Activated T-helper 9 cell treated with anti-CD3 and anti-CD28 coated beads, Interleukin-2, amount 50 U/mL, for 16 hours (primary cell): ENCODE measurements around the gene COL9A1.

Experiments
- DNase-seq: peaks from one replicate; pipeline ENCODE4 v3.0.0-alpha.2; 2020; ENCODE audit warnings: low read depth

Gene COL9A1

DNA sequence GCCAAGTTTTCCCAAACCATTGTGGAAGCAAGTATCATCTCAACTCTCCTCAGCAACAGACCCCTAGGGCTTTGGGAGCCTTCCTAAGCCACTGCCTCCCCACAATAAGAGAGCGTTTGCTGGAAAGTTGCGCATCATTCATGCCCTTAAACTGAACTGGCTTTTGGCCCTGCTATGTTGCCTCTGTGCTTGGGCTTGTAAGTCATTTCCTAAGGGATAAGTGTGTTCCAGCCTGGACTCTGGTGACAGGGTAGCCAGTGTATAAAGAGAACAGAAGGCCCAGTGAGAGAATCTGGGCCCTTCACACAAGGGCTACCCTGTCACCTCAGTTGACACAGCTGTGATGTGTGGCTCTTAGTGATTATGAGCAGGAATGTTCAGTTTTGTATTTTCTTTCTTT lies 77.8 kb downstream of the COL9A1 start:
- DNase-seq = no peak

DNA sequence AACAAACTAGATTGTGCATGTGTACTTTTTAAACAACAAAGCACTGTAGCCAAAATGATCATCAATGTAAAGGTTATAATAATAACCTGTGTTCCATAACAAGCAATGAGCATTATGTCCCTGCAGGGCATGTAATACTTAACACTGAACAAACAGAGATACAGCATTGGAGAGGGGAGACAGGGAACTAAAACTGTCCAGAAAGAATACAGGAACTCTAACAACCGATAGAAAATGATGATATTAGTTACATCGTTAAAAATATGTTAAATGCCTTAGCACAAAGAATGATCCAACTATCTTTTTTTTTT lies 80.5 kb downstream of the COL9A1 start:
- no peak for DNase-seq

DNA sequence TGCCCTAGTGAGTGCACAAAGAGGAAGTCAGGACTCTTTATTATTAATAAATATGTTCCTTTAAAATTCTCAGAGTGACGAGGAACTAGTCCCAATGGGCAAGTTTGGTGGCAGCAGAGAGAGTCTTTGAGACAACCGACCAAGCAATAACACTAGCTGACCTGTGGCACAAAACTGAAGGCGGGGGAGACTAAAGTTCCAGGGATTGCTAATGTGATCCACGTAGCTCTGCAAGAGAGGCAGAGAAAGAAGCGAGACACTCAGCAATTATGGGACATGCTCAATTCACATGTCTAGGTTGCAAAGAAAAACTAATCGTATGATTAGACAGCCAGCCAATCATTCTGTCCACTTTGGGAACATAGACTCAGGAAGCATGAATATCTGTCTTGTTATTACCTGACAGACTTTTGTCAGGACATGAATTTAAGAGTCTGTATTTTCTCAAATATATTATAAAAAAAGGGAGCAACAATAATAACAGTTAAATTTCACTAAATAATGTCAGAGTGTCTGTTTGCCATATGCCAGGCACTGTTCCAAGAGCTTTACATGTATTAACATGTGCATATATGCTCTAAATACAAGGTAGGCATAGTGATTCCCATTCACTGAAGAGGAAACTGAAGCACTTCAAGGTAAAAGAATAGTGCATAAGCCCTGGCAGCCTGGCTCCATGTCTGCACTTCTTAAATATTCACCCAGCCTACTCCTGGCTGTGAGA lies 81.0 kb downstream of the COL9A1 start:
- no peak for DNase-seq

DNA sequence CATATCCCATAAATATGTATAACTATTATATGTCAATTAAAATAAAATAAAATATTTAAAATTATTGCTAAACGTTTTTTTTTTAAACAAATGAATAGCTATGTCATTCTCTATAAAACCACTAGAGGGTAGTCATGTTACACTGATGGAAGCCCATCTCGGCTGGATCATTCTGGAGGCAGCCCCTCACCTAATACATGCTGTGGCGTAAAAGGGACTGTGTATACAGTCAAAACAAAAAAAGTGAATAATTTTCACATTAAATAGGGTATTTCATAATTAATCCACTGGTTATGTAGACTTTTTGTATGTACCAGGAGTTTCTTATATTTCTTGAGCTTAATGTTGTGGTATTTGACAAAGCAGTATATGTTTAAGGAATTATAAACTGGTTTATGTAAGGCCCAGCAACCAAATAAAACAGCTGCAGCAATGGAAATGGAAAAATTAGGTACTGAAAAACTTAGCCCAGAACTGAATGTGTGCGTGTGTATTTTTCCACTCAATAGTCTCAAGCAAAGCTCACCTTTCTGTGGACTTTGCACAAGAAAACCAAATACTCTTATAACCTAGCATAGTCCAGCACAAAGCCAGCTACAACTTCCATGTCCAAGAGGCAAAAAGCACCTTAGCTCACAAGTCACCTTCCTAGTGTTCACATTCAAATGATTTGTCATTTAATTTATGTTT lies 81.7 kb downstream of the COL9A1 start:
- no peak for DNase-seq

DNA sequence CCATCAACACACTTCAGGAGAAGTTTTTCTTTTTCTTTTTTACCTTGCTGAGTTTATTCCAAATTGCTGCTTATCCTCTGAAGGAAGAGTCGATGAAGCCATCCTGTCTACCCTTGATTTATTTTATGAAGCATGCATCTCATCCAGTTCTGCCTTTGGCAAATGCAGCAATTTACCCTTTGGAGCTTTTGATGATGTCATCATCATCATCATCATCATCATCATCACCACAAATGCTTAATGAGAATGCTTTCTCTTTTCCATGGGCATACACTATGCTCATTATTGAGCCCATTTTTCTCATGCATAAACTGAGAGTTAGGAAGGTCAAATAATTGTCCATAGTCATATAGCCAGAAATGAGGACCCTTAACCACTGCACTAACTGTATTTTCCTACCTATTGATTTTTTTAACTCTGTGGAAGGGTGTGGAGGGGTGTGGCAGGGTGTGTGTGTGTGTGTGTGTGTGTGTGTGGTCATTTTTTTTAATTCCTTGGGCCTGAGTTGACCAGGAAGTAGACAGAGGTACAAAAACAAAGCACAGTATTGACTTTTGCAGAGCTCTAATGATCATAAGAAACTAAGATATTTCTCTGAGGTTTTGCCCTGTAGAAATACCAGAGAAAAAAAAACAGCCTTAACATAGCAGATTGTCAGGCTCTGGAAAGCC lies 82.8 kb downstream of the COL9A1 start:
- DNase-seq = no peak

DNA sequence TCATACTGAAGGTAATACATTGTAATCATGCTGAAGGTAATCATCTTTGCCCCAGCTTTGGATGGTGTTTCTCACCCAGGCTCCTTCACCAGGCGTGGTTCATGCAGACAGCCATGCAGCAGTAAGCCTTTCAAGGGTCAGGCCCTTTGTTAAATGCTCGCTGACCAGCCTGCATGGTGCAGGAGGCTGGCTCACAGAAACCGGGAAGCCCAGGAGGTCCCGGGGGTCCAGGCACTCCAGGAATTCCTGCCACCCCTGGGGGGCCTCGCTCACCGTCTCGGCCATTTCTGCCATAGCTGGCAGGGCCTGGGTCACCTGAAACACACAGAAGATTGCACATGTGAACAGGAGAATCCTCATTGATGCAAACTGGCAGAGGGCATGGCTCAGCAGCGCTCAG lies 86.1 kb downstream of the COL9A1 start:
- DNase-seq = no peak

DNA sequence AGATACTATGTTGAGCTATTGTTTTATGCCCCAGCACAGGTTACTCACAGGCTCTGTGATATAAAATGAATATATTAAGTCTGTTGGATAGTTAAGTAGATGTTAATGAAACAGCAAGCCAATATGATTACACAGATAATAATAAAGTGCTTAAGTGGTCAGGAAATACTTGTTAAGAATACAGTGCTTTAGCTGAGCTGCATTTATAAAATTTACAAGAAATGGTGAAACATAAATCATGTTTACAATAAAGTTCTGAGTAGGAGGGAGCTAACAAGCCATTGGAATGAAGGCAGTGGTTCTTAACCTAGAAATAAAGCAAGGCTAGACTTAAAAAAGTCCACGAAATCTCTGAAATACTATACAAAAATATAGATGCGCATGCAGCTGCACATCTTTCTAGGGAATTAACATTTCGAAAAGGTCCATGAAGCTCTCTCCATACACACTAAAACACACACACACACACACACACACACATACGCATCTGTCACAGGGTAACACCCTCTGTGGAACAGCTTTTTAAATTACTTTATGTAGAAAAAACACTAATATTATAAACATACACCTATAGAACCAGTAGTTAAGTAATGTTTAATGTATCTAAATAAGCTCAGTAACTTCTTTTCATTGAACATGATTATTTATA lies 87.3 kb downstream of the COL9A1 start:
- DNase-seq = no peak

DNA sequence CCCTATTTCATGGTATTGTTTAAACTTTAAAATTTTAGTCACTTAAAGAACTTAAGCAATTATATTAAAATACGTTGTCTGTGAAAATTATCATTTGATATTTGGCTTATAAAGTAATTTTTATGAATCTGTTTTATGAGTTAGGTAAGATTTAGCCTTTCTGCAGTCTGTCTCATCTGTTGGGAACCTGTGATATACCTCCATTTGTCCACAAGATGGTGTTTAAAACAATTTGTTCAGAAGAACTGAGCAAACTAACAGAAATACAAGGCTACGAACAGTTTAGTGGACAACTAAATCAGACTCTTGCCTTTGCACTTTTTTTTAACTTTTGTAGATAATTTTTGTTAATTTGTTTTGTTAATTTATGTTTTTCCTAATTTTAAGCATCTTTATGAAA lies 92.4 kb downstream of the COL9A1 start:
- no peak for DNase-seq

DNA sequence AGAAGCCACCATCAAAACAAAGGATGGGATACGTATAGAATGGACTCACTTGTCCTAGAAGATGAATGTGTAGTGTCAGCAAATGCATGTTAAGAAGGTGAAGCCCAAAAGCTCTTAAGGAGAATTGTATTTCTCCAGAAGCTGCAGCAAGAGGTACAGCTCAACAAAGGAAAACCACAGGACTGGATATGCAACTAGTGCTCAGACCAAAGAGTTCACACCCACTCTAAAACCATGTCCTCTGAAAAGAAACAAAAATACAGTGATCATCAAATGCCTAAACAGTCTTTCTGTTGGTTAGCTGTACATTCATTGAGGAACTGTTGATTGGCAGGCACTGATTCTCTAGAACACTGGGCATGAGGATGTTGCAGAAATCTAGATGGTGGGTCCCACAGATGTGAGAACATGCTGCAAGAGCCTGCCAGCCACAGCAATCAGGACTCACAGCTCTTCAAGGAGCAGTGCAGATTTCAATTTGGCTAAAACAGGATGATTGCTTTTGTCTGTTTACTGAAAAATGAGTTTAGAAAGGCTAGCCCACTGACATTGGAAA lies 94.6 kb downstream of the COL9A1 start:
- DNase-seq = no peak

DNA sequence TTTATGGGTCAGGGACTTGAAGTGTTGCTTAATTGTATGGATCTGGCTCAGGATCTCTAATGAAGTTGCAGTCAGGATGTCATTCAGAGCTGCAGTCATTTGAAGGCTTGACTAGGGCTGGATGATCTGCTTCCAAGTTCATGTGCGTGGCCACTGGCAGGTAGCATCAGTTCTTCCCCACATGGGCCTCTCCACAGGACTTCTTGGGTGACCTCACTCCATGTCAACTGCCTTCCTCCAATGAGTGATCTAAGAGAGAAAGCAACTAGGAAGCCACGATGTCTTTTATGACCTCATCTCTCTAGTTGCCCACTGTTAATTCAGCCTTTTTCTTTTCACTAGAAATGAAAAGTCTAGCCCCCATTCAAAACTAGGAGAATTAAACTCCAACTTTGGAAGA lies 104.1 kb downstream of the COL9A1 start:
- DNase-seq = no peak

DNA sequence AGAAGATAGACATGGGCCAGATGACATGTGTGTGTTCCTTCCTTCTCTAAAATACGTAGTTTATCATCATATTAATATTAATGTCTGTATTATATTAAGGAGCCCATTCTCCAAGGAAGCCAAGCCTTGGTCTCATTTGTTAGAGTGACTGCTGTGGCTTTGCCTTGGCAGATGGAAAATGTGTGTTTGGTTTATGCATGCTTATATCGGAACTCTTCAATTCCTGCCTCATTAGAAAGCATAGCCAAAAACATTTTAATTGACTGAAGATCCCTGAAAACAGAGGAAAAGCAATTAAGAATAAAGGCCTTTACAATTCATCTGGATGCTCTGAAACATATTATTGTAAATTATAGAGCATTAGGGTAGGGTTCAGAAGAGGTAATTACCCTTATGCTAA lies 106.4 kb downstream of the COL9A1 start:
- no peak for DNase-seq

DNA sequence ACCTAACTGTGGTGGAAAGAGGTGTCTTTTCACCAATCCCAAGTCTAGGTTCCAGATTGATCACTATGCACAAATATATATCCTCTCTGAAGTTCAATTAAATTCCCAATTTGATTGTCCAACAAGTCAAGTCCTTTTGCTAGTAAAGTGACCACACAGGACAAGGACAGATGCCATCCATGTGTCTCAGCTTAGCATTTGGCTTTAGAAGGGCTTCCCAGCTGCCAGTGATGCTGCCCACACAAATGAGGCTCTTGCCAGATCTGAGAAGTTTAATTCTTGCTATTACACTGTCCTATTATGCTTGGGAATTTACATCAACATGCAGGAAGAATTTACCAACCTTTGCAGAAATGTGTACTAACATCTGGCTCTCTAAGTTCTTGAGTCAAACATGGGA lies 108.5 kb downstream of the COL9A1 start:
- DNase-seq = no peak

DNA sequence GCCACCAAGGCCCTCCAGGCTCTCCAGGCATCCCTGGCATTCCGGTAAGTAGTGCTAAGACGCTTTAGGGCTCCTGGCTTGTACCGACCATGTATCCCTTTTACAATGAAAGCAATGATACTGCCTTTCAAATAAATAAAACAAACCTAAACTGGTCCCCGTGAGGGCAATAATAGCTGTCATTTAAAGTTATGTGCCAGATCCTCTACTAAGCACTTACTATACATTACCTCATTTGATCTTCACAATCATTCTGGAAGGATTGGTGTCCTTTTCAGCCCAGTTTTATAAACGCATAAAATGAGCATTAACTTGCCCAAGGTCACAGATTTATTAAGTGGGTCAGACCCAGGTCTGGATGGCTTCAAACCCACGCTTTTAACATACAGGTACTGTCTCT lies 114.7 kb downstream of the COL9A1 start:
- DNase-seq = no peak

DNA sequence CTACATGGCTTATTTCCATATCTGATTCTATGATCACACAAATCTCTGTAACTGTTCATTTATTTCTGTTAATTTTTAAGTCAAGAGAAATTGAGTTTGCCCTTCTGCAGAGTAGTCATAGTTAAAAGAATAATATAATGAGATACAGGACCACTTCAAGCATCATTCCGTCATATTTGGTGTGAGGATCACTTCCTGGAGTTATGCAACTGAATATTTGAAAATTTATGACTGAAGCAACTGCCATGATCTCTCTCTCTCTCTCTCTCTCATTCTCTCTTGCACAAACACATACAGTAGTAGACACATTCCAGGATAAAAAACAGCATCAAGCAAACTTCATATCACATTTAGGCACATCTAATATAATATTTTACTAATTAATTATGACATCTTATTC lies 116.4 kb downstream of the COL9A1 start:
- no peak for DNase-seq

DNA sequence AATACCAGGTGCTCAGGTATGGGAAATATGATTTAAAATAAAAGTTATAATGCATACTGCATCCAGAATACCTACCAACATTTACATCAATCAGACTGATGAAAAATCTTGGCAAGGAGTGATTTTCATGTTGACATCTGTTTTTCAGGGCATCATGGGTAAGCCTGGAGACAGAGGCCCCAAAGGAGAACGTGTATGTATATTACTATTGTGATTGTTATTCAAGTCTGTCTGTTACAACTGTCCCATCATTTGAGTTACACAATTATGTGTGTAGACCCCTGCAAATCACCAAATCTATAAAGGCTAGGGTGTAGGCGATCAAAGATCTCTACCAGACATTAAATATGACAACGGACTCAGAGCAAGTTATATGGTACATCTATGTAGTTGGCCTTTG lies 118.2 kb downstream of the COL9A1 start:
- DNase-seq = no peak

DNA sequence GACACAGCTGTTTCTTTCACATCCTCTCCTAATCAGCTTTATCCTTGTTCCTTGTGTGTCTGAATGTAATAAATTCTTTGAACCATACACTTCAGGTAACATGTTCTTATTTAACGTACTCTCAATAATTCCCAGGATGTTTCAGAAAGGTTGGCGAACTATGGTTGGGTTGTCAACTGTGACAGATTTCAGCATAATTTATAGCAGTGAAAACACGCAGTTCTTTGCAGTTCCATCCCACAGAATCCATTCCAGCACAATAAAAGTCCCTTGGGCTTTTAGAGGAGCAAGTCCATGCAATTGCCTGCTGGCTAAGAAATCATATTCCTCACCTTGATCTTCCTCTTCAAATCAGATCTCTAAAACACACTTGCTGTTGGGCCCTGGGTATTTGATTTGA lies 119.3 kb downstream of the COL9A1 start:
- DNase-seq = no peak

DNA sequence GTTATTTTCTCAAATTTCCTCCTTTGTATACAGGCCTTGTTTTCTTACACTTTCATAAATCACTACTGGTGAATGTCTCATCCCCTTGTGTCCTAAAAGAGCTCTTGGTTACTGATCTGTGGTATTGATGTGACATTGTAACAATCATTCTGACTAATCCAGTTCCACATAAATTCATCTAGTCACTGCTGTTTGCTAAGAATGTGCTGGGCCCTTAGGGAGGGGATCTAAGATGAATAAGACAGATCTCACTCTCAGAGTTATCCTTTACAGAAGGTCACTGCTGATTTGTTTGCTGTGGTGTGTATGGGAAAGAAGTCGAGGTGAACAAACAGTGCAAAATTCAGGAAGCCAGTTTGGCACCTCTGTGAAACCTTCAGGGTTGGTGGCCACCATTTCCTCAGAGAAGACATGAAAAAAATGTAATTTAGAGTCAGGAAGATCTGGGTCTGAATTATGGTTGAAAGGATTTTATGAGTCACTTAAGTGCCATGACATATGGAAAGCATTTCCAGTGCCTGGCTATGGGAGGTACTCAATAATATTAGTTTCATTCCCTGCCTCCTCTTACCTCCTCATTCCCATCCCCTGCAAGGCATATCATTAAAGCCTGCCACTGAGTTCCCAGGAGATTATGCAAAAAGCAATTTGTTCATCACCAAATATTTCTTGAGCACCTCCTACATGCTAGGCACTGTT lies 121.8 kb downstream of the COL9A1 start:
- DNase-seq = no peak

DNA sequence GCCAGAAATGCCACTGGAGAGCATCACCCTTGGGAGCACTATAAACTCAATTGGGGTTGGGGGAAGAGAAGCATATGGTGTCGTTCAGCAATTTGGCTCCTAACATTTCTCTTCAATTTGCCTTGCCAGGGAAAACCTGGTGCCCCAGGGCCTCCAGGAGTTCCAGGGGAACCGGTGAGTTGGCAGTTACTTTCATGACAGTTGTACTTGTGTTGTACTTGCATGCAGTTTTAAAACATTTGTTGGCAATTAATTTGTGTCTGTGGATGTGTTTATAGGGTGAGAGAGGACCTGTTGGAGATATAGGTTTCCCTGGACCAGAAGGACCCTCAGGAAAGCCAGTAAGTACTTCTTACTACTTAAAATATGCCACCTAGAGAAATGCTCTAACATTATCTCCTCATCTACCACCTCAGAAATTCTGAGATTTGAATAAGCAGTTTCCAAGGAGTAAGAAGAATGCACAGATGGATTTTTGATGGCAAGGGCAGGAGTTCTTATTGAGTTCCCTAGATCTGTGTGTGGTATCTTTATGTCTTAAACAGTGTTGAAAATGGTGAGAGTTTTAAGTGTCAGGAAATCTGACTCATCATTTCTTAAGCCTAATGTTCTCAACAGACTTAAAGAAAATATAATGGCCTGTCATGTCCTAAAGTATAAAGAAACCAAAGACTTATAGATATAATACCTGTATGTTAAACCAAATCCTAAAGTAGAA lies 122.5 kb downstream of the COL9A1 start:
- DNase-seq = no peak

DNA sequence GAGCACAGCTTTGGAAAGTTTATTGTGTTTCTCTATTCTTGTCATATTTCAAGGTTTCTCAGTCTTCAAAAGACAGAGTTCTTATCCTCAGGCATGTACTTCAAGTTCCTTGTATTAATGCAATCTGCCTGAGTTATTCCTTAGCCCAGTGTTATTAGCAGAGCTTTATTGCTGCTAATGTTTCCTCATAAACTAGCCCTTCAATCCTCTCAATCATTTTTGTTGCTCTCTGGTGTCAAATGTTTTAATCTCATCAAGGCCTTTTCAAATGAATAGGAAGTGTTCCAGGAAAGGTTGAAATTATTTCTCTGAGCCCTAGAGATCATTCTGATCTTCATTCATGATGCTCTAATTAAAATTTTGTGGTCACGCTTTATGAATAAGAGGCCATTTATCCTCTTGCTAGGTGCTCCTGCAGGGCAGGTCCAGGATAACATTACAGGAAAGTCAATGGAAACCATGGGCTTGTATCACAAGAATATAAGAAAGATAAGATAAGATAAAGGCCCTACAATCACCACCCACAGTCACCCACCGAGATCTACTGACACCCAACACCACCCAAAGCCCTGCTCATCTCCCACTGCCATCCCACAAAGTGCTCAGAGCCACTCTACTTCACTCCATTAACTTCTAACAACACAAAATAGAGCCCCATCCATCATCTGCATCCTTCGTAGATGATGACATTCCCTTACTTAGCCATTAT lies 125.9 kb downstream of the COL9A1 start:
- DNase-seq = no peak

DNA sequence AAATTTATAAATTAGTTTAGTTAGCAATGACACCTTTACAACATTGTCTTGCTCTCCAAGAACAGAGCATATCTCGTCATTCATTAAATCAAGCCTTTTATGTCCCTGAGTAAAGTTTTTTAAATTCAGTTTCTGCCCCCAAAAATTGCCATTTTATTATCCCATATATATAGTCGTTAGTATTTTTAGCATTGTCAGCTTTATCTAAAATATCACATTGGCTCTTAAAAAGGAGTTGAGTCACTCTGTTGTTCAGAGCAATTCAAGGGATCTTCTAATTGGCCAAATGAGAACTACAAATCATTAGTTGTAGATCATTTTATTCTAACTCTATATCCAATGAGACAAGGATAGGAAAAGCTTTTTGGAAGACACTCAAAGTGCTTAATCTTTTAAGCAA lies 127.1 kb downstream of the COL9A1 start:
- no peak for DNase-seq

DNA sequence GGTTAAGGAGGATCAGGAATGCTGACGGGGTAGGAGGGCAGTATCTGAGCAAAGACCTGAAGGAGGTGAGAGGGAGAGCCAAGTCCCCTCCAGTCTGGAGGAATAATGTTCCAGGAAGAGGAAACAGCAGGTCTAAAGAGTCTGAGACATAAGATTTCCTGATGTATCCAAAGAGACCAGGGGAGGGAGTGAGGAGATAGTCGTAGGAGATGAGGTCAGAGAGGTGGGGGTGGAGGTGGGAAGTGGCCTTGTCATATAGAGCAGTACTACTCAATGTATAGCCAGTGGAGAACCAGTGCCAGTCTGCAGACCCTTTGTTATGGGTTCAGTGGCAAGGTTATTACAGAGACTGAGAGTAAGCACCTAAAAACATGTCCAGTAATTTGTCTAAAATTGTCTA lies 130.6 kb downstream of the COL9A1 start:
- no peak for DNase-seq
